ENCODE data around the gene RNASE12. TPM values are rescaled to one million over a fixed set of nuclear protein-coding genes. Genes with fewer than 3 reads are reported as not detected.

RNASE12 gene
- total and polyA plus RNA-seq, 9 of the 15 experiments (the other 6 are each of a cell fraction or from before 2014, with no cell fraction given), result 0.24 TPM; not detected in 8

DNA sequence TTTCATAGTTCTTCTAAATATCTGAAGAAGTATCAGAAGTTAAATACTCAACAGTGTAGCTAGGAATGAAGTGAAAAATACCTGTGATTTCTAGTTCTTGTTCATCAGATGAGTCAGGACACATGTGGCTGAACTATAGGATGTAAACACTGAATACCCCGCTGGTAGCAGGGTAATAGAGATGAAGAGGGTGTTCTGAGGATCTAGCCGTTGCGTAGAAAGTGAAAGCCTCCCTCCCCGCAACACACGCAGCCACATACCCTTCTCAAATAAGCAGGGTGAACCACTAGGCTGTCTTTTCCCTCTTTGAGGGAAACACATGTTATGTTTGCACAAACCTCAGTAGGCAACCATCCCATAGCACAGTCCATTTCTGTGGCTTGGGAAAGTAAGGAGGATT is 16.4 kb upstream of the RNASE12 start:
- Histone ChIP-seq H4K20me1 (replicated peaks; ENCODE audit: control insufficient read depth, insufficient read depth, low read length) (no peaks in the 10 kb centered on the region), H3K9ac (ENCODE audit: insufficient read depth in 1 of 2, low read depth in 2 of 2, low read length in 2 of 2) (no peak overlapping the region), H2AFZ (ENCODE audit: low read depth, low read length) (0 out of 2 replicates have a peak overlapping the region, but pooled peaks have one; percentile 21), H3K9me1 (ENCODE audit: control insufficient read depth, insufficient read depth, low read length) (no peaks in the 10 kb centered on the region), H3K79me2 (ENCODE audit: control insufficient read depth, insufficient read depth, low read length) (no peaks in the 10 kb centered on the region), H3K4me2 (ENCODE audit: insufficient read depth, low read length) (no peak overlapping the region), H3K4me1 (replicated peaks in 1 of 2; ENCODE audit: control insufficient read depth in 2 of 2, insufficient read depth in 2 of 2, low read length in 2 of 2) (peaks cover 0 to 9% of the 10 kb centered on the region in 2 experiments; a peak in 3 of 5 replicates), H3K9me3 (replicated peaks; ENCODE audit: control insufficient read depth, insufficient read depth, low read depth, low read length) (no peaks in the 10 kb centered on the region), H3K36me3 (ENCODE audit: control insufficient read depth, insufficient read depth, low read length) (no peaks in the 10 kb centered on the region), H3K4me3 (no peak overlapping the region), H3K27me3 (ENCODE audit: control insufficient read depth in 2 of 2, insufficient read depth in 2 of 2, low read length in 2 of 2) (no peaks in the 10 kb centered on the region), H3K27ac (ENCODE audit: extremely low read depth, low read depth, low read length) (no peak overlapping the region)
- intact Hi-C loops (cut with micrococcal nuclease) (loop anchor here (2.0 to 5.0 kb wide), 4 partner anchors 60 to 345 kb away; partner anchors contain the start of gene APEX1), in situ Hi-C loops (cut with MboI) (loop anchor here (10.0 kb wide), 1 partner anchor 193 kb away; the partner anchor contains the start of gene TEP1)
- 24% methylated on average over 5 of the region's 5 CpGs for WGBS (ENCODE audit: insufficient coverage, low coverage, missing lambda C conversion rate)
- ATAC-seq, result no peak
- no TSS peak for BruUV-seq (replicated peaks)
- ChIA-PET CTCF (ENCODE audit: low intra/inter-chr PET ratio) (interaction anchor here (1.0 to 3.4 kb wide), 4 partner anchors 76 to 280 kb away, joined by 3 to 49 read pairs (median 8); no protein-coding TSS in a partner anchor), POLR2A (interaction anchor here (0.9 to 1.3 kb wide), 2 partner anchors 78 to 138 kb away, joined by 3 to 4 read pairs; partner anchors contain the start of gene PNP)
- DNase-seq (ENCODE audit: extremely low read depth in 1 of 4, low spot score in 3 of 4), result no peak
- no peak for FAIRE-seq
- TF ChIP-seq HOXB6 (CRISPR knock-in tag; IDR thresholded peaks at IDR 0.05; ENCODE audit: borderline replicate concordance) (no peak), ZNF134 (CRISPR knock-in tag; conservative IDR thresholded peaks at IDR 0.05) (no peak), CBX2 (IDR thresholded peaks at IDR 0.05; ENCODE audit: insufficient read depth, low read length, poor library complexity, severe bottlenecking) (no peak)

DNA sequence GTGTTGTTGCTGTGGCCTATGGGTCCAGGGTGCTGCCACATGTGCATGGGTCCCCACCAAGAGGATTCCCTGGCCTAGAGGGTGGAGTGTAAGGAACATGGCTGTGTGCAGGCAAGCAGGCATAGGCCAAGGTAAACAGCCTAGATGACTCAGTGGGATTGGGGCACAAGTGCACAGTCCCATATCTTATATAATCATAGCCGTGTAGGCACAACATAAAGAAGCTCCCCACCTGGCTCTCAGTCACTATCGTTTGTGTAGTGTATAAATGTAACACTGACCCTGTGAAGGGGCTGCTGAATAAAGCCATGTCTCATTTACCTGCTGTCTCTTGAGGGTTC is 15.7 kb upstream of the RNASE12 start:
- Histone ChIP-seq H4K20me1 (replicated peaks; ENCODE audit: control insufficient read depth, insufficient read depth, low read length) (no peaks in the 10 kb centered on the region), H3K36me3 (ENCODE audit: control insufficient read depth, insufficient read depth, low read length) (no peaks in the 10 kb centered on the region), H3K27ac (ENCODE audit: extremely low read depth, low read depth, low read length) (no peak overlapping the region), H3K9ac (ENCODE audit: insufficient read depth in 1 of 2, low read depth in 2 of 2, low read length in 2 of 2) (no peak overlapping the region), H2AFZ (ENCODE audit: low read depth, low read length) (no peak overlapping the region), H3K79me2 (ENCODE audit: control insufficient read depth, insufficient read depth, low read length) (no peaks in the 10 kb centered on the region), H3K4me1 (replicated peaks in 1 of 2; ENCODE audit: control insufficient read depth in 2 of 2, insufficient read depth in 2 of 2, low read length in 2 of 2) (peaks cover 0 to 6% of the 10 kb centered on the region in 2 experiments; a peak in 3 of 5 replicates), H3K4me3 (no peak overlapping the region), H3K9me3 (replicated peaks; ENCODE audit: control insufficient read depth, insufficient read depth, low read depth, low read length) (no peaks in the 10 kb centered on the region), H3K4me2 (ENCODE audit: insufficient read depth, low read length) (no peak overlapping the region), H3K27me3 (ENCODE audit: control insufficient read depth in 2 of 2, insufficient read depth in 2 of 2, low read length in 2 of 2) (no peaks in the 10 kb centered on the region), H3K9me1 (ENCODE audit: control insufficient read depth, insufficient read depth, low read length) (no peaks in the 10 kb centered on the region)
- BruUV-seq (replicated peaks), result no TSS peak
- ChIA-PET CTCF (ENCODE audit: low intra/inter-chr PET ratio) (interaction anchor here (1.3 to 1.7 kb wide), 2 partner anchors 75 to 279 kb away, joined by 3 to 7 read pairs; no protein-coding TSS in a partner anchor), POLR2A (interaction anchor here (0.6 to 1.4 kb wide), 3 partner anchors 16 to 253 kb away, joined by 3 read pairs; no protein-coding TSS in a partner anchor)
- TF ChIP-seq ZBED1 (IDR thresholded peaks at IDR 0.05) (no peak), FOXJ2 (tag; IDR thresholded peaks at IDR 0.05) (no peak)
- intact Hi-C loops (cut with micrococcal nuclease) (loop anchor here (1.0 to 5.0 kb wide), 5 partner anchors 60 to 345 kb away; partner anchors contain the start of gene APEX1), in situ Hi-C loops (cut with MboI) (loop anchor here (10.0 kb wide), 1 partner anchor 192 kb away; the partner anchor contains the start of gene TEP1)
- ATAC-seq (no peak), FAIRE-seq (no peak), DNase-seq (ENCODE audit: extremely low read depth in 1 of 4, low spot score in 3 of 4) (no peak)
- 12% methylated on average over 2 of the region's 2 CpGs for WGBS (ENCODE audit: insufficient coverage, low coverage, missing lambda C conversion rate)

All from K562 (cell line).